Measurements from ENCODE around the gene CD160. TPM values are rescaled to one million over a fixed set of nuclear protein-coding genes. Genes with fewer than 3 reads are reported as not detected.
A peak's percentile ranks its signal among the peaks of the same experiment; 100 is the strongest.

The CD160 gene
- total RNA-seq, 1 experiment from 2014 or later: not detected

DNA sequence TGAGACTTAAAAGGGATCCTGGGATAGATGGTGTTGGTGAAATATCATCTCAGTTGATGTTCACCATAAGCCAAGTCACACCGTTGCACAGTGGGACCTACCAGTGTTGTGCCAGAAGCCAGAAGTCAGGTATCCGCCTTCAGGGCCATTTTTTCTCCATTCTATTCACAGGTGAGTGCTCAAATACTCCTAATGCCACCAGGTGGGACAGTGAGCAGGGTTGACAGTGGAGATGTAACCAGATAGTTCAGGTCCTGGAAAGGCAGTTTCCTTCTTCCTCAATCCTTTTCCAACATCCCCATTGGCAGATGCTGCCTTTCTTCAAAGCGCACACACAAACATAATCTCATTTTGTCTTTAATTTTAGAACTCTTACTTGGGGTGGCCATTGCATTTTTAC lies 11.6 kb downstream of the CD160 start:
- H3K4me1 ChIP-seq (ENCODE audit: insufficient read depth, low read length): no peaks in the 10 kb centered on the region; the same call in 1 of the 2 replicates
- no peak overlapping the region for H2AFZ ChIP-seq (ENCODE audit: low read length)
- H3K4ac ChIP-seq (ENCODE audit: low read depth, low read length): no peak overlapping the region
- no peaks in the 10 kb centered on the region for H3K36me3 Mint-ChIP-seq (ENCODE audit: insufficient read depth in 1 of 3, low read depth in 3 of 3)
- H3T11ph ChIP-seq (ENCODE audit: low read length): no peak overlapping the region
- H3K4me3 Mint-ChIP-seq: no peak overlapping the region; a peak in 1 of 5 replicates
- H2BK12ac ChIP-seq (ENCODE audit: insufficient read length, low read depth, low read length): no peak overlapping the region
- H4K5ac ChIP-seq (ENCODE audit: insufficient read length, low read depth, low read length): no peak overlapping the region
- WGBS (ENCODE audit: extremely low coverage, insufficient read length, low lambda C conversion rate): no CpG with 5 or more reads among the region's 3 CpGs
- H2BK20ac ChIP-seq (ENCODE audit: low read depth, low read length, poor library complexity, severe bottlenecking): no peak overlapping the region
- H3K27me3 Mint-ChIP-seq (ENCODE audit: low read depth): no peaks in the 10 kb centered on the region; the same call in 1 of the 2 replicates
- H3K23me2 ChIP-seq (ENCODE audit: insufficient read length, low read depth, low read length, poor library complexity, severe bottlenecking): no peaks in the 10 kb centered on the region
- no peak for DNase-seq
- H3K23ac ChIP-seq (ENCODE audit: insufficient read length, low read depth, low read length): no peak overlapping the region
- H3K27ac ChIP-seq (ENCODE audit: insufficient read length, low read depth, low read length): no peak overlapping the region
- TF ChIP-seq, protein P1, sequence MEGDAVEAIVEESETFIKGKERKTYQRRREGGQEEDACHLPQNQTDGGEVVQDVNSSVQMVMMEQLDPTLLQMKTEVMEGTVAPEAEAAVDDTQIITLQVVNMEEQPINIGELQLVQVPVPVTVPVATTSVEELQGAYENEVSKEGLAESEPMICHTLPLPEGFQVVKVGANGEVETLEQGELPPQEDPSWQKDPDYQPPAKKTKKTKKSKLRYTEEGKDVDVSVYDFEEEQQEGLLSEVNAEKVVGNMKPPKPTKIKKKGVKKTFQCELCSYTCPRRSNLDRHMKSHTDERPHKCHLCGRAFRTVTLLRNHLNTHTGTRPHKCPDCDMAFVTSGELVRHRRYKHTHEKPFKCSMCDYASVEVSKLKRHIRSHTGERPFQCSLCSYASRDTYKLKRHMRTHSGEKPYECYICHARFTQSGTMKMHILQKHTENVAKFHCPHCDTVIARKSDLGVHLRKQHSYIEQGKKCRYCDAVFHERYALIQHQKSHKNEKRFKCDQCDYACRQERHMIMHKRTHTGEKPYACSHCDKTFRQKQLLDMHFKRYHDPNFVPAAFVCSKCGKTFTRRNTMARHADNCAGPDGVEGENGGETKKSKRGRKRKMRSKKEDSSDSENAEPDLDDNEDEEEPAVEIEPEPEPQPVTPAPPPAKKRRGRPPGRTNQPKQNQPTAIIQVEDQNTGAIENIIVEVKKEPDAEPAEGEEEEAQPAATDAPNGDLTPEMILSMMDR (conservative IDR thresholded peaks at IDR 0.05): peak; percentile 39; the same call in 2 of the 3 replicates
- H3K27me3 ChIP-seq (ENCODE audit: insufficient read depth, low read length): no peaks in the 10 kb centered on the region
- no peak overlapping the region for H2AK5ac ChIP-seq (ENCODE audit: insufficient read length, low read length)
- H3K79me1 ChIP-seq (ENCODE audit: insufficient read depth, low read depth, low read length, poor library complexity, severe bottlenecking): no peaks in the 10 kb centered on the region
- H3K4me1 Mint-ChIP-seq: peaks cover 15 to 20% of the 10 kb centered on the region in 2 experiments
- H3K27ac Mint-ChIP-seq: no peak overlapping the region
- H4K20me1 ChIP-seq (ENCODE audit: control insufficient read depth, insufficient read depth, insufficient read length): no peaks in the 10 kb centered on the region
- no peak overlapping the region for H4K91ac ChIP-seq (ENCODE audit: insufficient read length, low read depth, low read length)
- no peak overlapping the region for H3K4me2 ChIP-seq (ENCODE audit: insufficient read depth, insufficient read length, low read length)
- H3K14ac ChIP-seq (ENCODE audit: insufficient read depth, low read length): no peak overlapping the region
- no peaks in the 10 kb centered on the region for H3K9me3 ChIP-seq (ENCODE audit: control insufficient read depth, low read depth, low read length)
- H2BK15ac ChIP-seq (ENCODE audit: low read depth, low read length): no peak overlapping the region
- H3K9ac ChIP-seq (ENCODE audit: extremely low read depth, insufficient read length, low read length): no peak overlapping the region
- H3K56ac ChIP-seq (ENCODE audit: insufficient read length, low read depth, low read length): no peak overlapping the region
- no peak overlapping the region for H4K8ac ChIP-seq (replicated peaks; ENCODE audit: insufficient read length, low read depth, low read length)
- H3K9me3 Mint-ChIP-seq: no peaks in the 10 kb centered on the region
- H3K18ac ChIP-seq (ENCODE audit: insufficient read length, low read depth, low read length): no peak overlapping the region
- no peak overlapping the region for H2BK120ac ChIP-seq (ENCODE audit: low read depth, low read length, poor library complexity, severe bottlenecking)
- H2BK5ac ChIP-seq (ENCODE audit: insufficient read length, low read length): no peak overlapping the region
- H3K79me2 ChIP-seq (ENCODE audit: insufficient read depth, low read length): no peaks in the 10 kb centered on the region
